Astrocyte (in vitro differentiated cells and primary cell): Measurements from ENCODE around the gene COPZ2. TPM values are rescaled to one million over a fixed set of nuclear protein-coding genes. Genes with fewer than 3 reads are reported as not detected.
A peak's percentile ranks its signal among the peaks of the same experiment; 100 is the strongest.
"Not testable (repeated sequence)": the region's sequence is repeated elsewhere in the genome, so short reads cannot be mapped to it uniquely, and the experiment has no call there.

Experiments used
- DNase-seq: peaks from one replicate; pipeline ENCODE4 v3.0.0-alpha.2; 2010; ENCODE audit warnings: low read depth
- FAIRE-seq: peaks from 2 replicates; lab custom pipeline; 2011; peaks lifted over from hg19 to GRCh38; lab: Jason Lieb, UNC
- H2AFZ ChIP-seq: 2 replicates; pipeline ENCODE4 v1.6.0; 2012; ENCODE audit warnings: low read depth, low read length, inconsistent platforms
- H3K27ac ChIP-seq: 2 replicates; pipeline ENCODE4 v1.5.1; 2011; ENCODE audit warnings: low read depth, low read length, inconsistent platforms
- H3K27me3 ChIP-seq: 2 replicates; pipeline ENCODE4 v1.6.0; 2011; ENCODE audit warnings: low read length, inconsistent platforms; ENCODE audit not compliant: insufficient read depth
- H3K36me3 ChIP-seq: 2 replicates; pipeline ENCODE4 v1.5.1; 2011; ENCODE audit warnings: low read length, inconsistent platforms; ENCODE audit not compliant: insufficient read depth
- H3K4me1 ChIP-seq: 2 replicates; pipeline ENCODE4 v1.5.1; 2011; ENCODE audit warnings: low read length, inconsistent platforms; ENCODE audit not compliant: insufficient read depth
- H3K4me2 ChIP-seq: 2 replicates; pipeline ENCODE4 v1.6.0; 2012; ENCODE audit warnings: low read length, inconsistent platforms
- H3K4me3 ChIP-seq: 2 replicates; pipeline ENCODE4 v1.5.1; 2011; ENCODE audit warnings: low read depth, mild to moderate bottlenecking, low read length, inconsistent platforms; ENCODE audit not compliant: insufficient read depth
- H3K79me2 ChIP-seq: 2 replicates; pipeline ENCODE4 v1.6.0; 2012; ENCODE audit warnings: mild to moderate bottlenecking, low read length, inconsistent platforms; ENCODE audit not compliant: insufficient read depth
- H3K9ac ChIP-seq: 2 replicates; pipeline ENCODE4 v1.6.0; 2012; ENCODE audit warnings: mild to moderate bottlenecking, low read length, inconsistent platforms
- H3K9me3 ChIP-seq: 2 replicates; pipeline ENCODE4 v1.5.1; 2012; ENCODE audit warnings: low read depth, mild to moderate bottlenecking, low read length, inconsistent platforms; ENCODE audit not compliant: insufficient read depth
- H4K20me1 ChIP-seq: 2 replicates; pipeline ENCODE4 v1.6.0; 2012; ENCODE audit warnings: low read length, inconsistent platforms; ENCODE audit not compliant: insufficient read depth
- H3K27ac Mint-ChIP-seq: one replicate; pipeline ENCODE4 v1.8.0; 2021; ENCODE audit warnings: mild to moderate bottlenecking, mixed read lengths; ENCODE audit not compliant: unreplicated experiment
- H3K27me3 Mint-ChIP-seq: one replicate; pipeline ENCODE4 v1.8.0; 2021; ENCODE audit warnings: low read depth, mixed read lengths; ENCODE audit not compliant: unreplicated experiment
- H3K36me3 Mint-ChIP-seq: one replicate; pipeline ENCODE4 v1.8.0; 2021; ENCODE audit warnings: low read depth, mixed read lengths; ENCODE audit not compliant: unreplicated experiment
- H3K4me1 Mint-ChIP-seq: one replicate; pipeline ENCODE4 v1.8.0; 2021; ENCODE audit warnings: low read depth, mixed read lengths; ENCODE audit not compliant: unreplicated experiment
- H3K4me3 Mint-ChIP-seq: one replicate; pipeline ENCODE4 v1.8.0; 2021; ENCODE audit warnings: mild to moderate bottlenecking, moderate library complexity, mixed read lengths; ENCODE audit not compliant: unreplicated experiment
- H3K9me3 Mint-ChIP-seq: one replicate; pipeline ENCODE4 v1.8.0; 2021; ENCODE audit warnings: mild to moderate bottlenecking, mixed read lengths; ENCODE audit not compliant: unreplicated experiment
- CTCF ChIP-seq: IDR thresholded peaks from 2 replicates; pipeline ENCODE4 v1.5.1; 2011; ENCODE audit warnings: low read depth, mild to moderate bottlenecking, inconsistent platforms, low read length, moderate library complexity; ENCODE audit not compliant: insufficient read depth
- EZH2 ChIP-seq: IDR thresholded peaks from 2 replicates; pipeline ENCODE4 v1.6.1; 2012; ENCODE audit warnings: mild to moderate bottlenecking, low read length, inconsistent platforms; ENCODE audit not compliant: insufficient read depth
- total RNA-seq: library from RNA; stranded (reverse); gene quantifications from 2 replicates; pipeline ENCODE4 v1.2.1, GENCODE V29; 2021

The COPZ2 gene
- total RNA-seq, 1 donor from 2014 or later, result 25.1 TPM

DNA sequence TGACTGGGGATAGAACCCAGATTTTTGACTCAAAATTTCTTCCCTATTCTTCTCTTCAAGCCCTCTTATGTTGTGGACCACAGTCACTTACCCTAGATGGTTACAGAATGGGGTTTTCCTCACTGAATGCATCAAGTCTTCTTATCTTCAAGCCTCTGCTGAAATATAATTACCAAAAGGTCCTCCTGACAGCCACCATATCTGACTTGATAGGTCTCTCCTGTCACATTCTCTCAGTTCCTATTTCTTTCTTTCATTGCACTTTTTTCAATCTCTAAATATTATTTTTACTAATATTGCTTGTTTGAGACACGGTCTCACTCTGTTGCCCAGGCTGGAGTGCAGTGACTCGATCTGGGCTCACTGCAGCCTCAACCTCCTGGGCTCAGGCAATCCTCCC lies 1.1 kb upstream of the COPZ2 start:
- H3K9me3 ChIP-seq, result no peaks in the 10 kb centered on the region

DNA sequence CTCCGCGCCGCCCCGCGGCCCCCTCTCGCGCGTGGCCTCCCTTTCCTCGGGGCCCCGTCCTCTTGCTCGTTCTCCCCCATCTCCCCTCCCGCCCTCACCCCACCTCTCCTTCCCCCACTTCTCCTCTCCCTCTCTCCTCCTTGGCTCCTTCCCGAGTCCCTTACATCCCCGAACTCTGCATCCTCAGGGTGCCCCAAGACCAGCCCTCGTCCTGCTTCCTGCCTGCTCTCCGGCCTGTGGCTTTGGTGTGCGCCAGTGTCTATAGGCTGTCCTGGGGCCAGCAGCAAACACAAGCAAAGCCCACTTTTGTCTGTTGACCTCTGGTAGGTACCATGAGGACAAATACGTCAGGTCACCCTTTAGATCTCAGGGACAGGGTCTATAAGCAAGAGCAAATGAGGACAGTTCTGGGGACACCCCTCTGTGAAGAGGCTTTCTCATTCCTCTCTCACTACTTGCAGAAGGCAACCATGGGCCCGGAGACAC lies 284 bp upstream of the COPZ2 start:
- Mint-ChIP-seq H3K4me3 (peak overlapping the region; percentile 84), H3K9me3 (no peaks in the 10 kb centered on the region), H3K27me3 (peaks cover 21% of the 10 kb centered on the region), H3K27ac (peak overlapping the region; percentile 70), H3K36me3 (peaks cover 11% of the 10 kb centered on the region), H3K4me1 (peaks cover 3% of the 10 kb centered on the region)
- Histone ChIP-seq H3K27ac (no peak overlapping the region), H3K27me3 (no peaks in the 10 kb centered on the region), H4K20me1 (no peaks in the 10 kb centered on the region), H3K9ac (peak overlapping the region; percentile 89), H2AFZ (peak overlapping the region; percentile 94), H3K4me3 (peak overlapping the region; percentile 44), H3K9me3 (no peaks in the 10 kb centered on the region), H3K36me3 (no peaks in the 10 kb centered on the region), H3K4me1 (peaks cover 9% of the 10 kb centered on the region), H3K79me2 (peaks cover 4% of the 10 kb centered on the region), H3K4me2 (peak overlapping the region; percentile 96)
- no peak for TF ChIP-seq EZH2
- no peak for TF ChIP-seq CTCF
- DNase-seq (no peak), FAIRE-seq (no peak)

More for the DNA sequence above, 1.1 kb upstream of the COPZ2 start:
- peaks cover 3% of the 10 kb centered on the region for H3K4me1 Mint-ChIP-seq
- peaks cover 6% of the 10 kb centered on the region for H3K36me3 Mint-ChIP-seq
- H3K27ac ChIP-seq, result no peak overlapping the region
- peaks cover 4% of the 10 kb centered on the region for H3K79me2 ChIP-seq
- H3K9ac ChIP-seq, result no peak overlapping the region
- H3K4me1 ChIP-seq, result peaks cover 9% of the 10 kb centered on the region
- no peaks in the 10 kb centered on the region for H3K36me3 ChIP-seq
- H3K4me2 ChIP-seq, result no peak overlapping the region
- H3K27me3 ChIP-seq, result no peaks in the 10 kb centered on the region
- H3K9me3 Mint-ChIP-seq, result no peaks in the 10 kb centered on the region
- H3K4me3 ChIP-seq, result no peak overlapping the region
- no peak for TF ChIP-seq EZH2
- TF ChIP-seq CTCF, result no peak
- no peak overlapping the region for H2AFZ ChIP-seq
- FAIRE-seq, result no peak
- peaks cover 14% of the 10 kb centered on the region for H3K27me3 Mint-ChIP-seq
- no peaks in the 10 kb centered on the region for H4K20me1 ChIP-seq
- no peak for DNase-seq
- no peak overlapping the region for H3K4me3 Mint-ChIP-seq
- H3K27ac Mint-ChIP-seq, result no peak overlapping the region

- no peaks in the 10 kb centered on the region for H3K36me3 ChIP-seq
- no peak for FAIRE-seq
Measured at GRCh38 chr17:48036693-48037035, 933 bp downstream of the COPZ2 start.

DNA sequence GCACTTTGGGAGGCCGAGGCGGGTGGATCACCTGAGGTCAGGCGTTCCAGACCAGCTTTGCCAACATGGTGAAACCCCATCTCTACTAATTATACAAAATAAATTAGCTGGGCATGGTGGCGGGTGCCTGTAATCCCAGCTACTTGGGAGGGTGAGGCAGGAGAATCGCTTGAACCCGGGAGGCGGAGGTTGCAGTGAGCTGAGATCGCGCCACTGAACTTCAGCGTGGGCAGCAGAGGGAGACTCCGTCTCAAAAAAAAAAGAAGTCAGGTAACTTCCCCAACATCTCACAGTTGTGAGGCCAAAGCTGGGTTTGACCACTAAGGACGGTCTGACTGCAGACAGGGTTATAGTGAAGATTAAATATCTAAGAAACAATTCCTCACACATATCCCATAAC lies 2.9 kb downstream of the COPZ2 start:
- H3K36me3 Mint-ChIP-seq, result peaks cover 22% of the 10 kb centered on the region
- not testable (repeated sequence) for H3K27ac ChIP-seq, H3K27ac Mint-ChIP-seq, H2AFZ ChIP-seq, H3K9me3 Mint-ChIP-seq, H3K4me3 Mint-ChIP-seq, H3K79me2 ChIP-seq, H3K36me3 ChIP-seq, H3K4me3 ChIP-seq, H3K9me3 ChIP-seq, FAIRE-seq, H3K4me2 ChIP-seq, DNase-seq, H3K9ac ChIP-seq, H4K20me1 ChIP-seq, H3K27me3 ChIP-seq, H3K4me1 Mint-ChIP-seq
- H3K4me1 ChIP-seq, result peaks cover 15% of the 10 kb centered on the region
- peaks cover 34% of the 10 kb centered on the region for H3K27me3 Mint-ChIP-seq

More at GRCh38 chr17:48036693-48037035, 933 bp downstream of the COPZ2 start:
- H4K20me1 ChIP-seq, result no peaks in the 10 kb centered on the region
- no peak for DNase-seq
- H3K27me3 ChIP-seq, result no peaks in the 10 kb centered on the region
- Mint-ChIP-seq H3K27ac (no peak overlapping the region), H3K27me3 (peaks cover 28% of the 10 kb centered on the region), H3K9me3 (peaks cover 3% of the 10 kb centered on the region), H3K4me1 (peaks cover 3% of the 10 kb centered on the region), H3K4me3 (peak overlapping the region; percentile 82), H3K36me3 (peaks cover 22% of the 10 kb centered on the region)
- H3K9ac ChIP-seq, result peak overlapping the region; percentile 89
- H3K79me2 ChIP-seq, result peaks cover 4% of the 10 kb centered on the region
- TF ChIP-seq CTCF (no peak), EZH2 (no peak)
- peak overlapping the region; percentile 87 for H2AFZ ChIP-seq
- peaks cover 9% of the 10 kb centered on the region for H3K4me1 ChIP-seq
- H3K9me3 ChIP-seq, result no peaks in the 10 kb centered on the region
- peak overlapping the region; percentile 76 for H3K4me3 ChIP-seq
- H3K4me2 ChIP-seq, result peak overlapping the region; percentile 96
- no peak overlapping the region for H3K27ac ChIP-seq
